HG03039 (cell line): ENCODE measurements around the gene SEMA4C.

Experiments
- ATAC-seq: cut with Tn5 transposase; IDR thresholded peaks from one replicate; pipeline ENCODE4 v1.9.1; 2021; ENCODE audit warnings: mild to moderate bottlenecking, moderate library complexity; ENCODE audit not compliant: unreplicated experiment

Gene SEMA4C

GRCh38 chr2:96844405-96844808 is 25.5 kb downstream of the SEMA4C start:
- no peak for ATAC-seq

GRCh38 chr2:96843538-96844268 is 26.2 kb downstream of the SEMA4C start, which contains the start of gene ANKRD23:
Gene ANKRD23 (minus strand): TSS chr2:96844021. CDS start chr2:96843992, 29 bp downstream.
- ATAC-seq, result no peak

- ATAC-seq, result no peak
Observed at GRCh38 chr2:96842600-96842999, 27.3 kb downstream of the SEMA4C start.

- no peak for ATAC-seq
Observed at GRCh38 chr2:96841701-96842495, 28.0 kb downstream of the SEMA4C start.

- no peak for ATAC-seq
Observed at GRCh38 chr2:96839875-96840850, 29.7 kb downstream of the SEMA4C start.

GRCh38 chr2:96839293-96839874 is 30.5 kb downstream of the SEMA4C start:
- no peak for ATAC-seq

GRCh38 chr2:96838345-96839292 is 31.3 kb downstream of the SEMA4C start:
- no peak for ATAC-seq

GRCh38 chr2:96837575-96837974 is 32.3 kb downstream of the SEMA4C start:
- no peak for ATAC-seq

- no peak for ATAC-seq
Observed at GRCh38 chr2:96835830-96836229, 34.0 kb downstream of the SEMA4C start.

- ATAC-seq, result no peak
Observed at GRCh38 chr2:96832754-96833507, 36.9 kb downstream of the SEMA4C start.

- no peak for ATAC-seq
Observed at GRCh38 chr2:96832408-96832753, 37.5 kb downstream of the SEMA4C start.

GRCh38 chr2:96831679-96832078 is 38.2 kb downstream of the SEMA4C start:
- no peak for ATAC-seq

- ATAC-seq, result no peak
Observed at GRCh38 chr2:96830044-96830562, 39.8 kb downstream of the SEMA4C start.

- ATAC-seq, result no peak
Observed at GRCh38 chr2:96828874-96829273, 41.0 kb downstream of the SEMA4C start.

GRCh38 chr2:96828436-96828835 is 41.4 kb downstream of the SEMA4C start:
- ATAC-seq, result no peak

- no peak for ATAC-seq
Observed at GRCh38 chr2:96826546-96827278, 43.2 kb downstream of the SEMA4C start.

- no peak for ATAC-seq
Observed at GRCh38 chr2:96825057-96825456, 44.8 kb downstream of the SEMA4C start.
